Mesodermal cell (in vitro differentiated cells): ENCODE measurements around the gene FAM149A.

Source experiments
- H3K27ac ChIP-seq: 2 replicates; pipeline ENCODE4 v1.7.0; 2013; ENCODE audit warnings: mild to moderate bottlenecking, low read depth, low read length, moderate library complexity; ENCODE audit not compliant: severe bottlenecking
- H3K36me3 ChIP-seq: 2 replicates; pipeline ENCODE4 v1.7.1; 2013; ENCODE audit warnings: mild to moderate bottlenecking, low read length, moderate library complexity; ENCODE audit not compliant: control insufficient read depth, insufficient read depth
- H3K4me1 ChIP-seq: one replicate; pipeline ENCODE4 v1.7.1; 2013; ENCODE audit warnings: mild to moderate bottlenecking, low read length; ENCODE audit not compliant: insufficient read depth, control insufficient read depth, poor library complexity, severe bottlenecking
- H3K4me3 ChIP-seq: 2 replicates; pipeline ENCODE4 v1.7.0; 2013; ENCODE audit warnings: low read length, control low read depth, mild to moderate bottlenecking; ENCODE audit not compliant: insufficient read depth, poor library complexity, severe bottlenecking; ENCODE audit errors: extremely low read depth
- H3K9me3 ChIP-seq: 2 replicates; pipeline ENCODE4 v1.7.1; 2013; ENCODE audit warnings: mild to moderate bottlenecking, low read length, moderate library complexity; ENCODE audit not compliant: control insufficient read depth
- WGBS, 2 experiments: methylation state at CpG; one replicate each; pipeline ENCODE4 v1.1.5; 2013; ENCODE audit warnings: missing lambda C conversion rate in 2 of 2; ENCODE audit not compliant: insufficient coverage in 2 of 2; 5-methylcytosine and 5-hydroxymethylcytosine counted together

The FAM149A gene

DNA sequence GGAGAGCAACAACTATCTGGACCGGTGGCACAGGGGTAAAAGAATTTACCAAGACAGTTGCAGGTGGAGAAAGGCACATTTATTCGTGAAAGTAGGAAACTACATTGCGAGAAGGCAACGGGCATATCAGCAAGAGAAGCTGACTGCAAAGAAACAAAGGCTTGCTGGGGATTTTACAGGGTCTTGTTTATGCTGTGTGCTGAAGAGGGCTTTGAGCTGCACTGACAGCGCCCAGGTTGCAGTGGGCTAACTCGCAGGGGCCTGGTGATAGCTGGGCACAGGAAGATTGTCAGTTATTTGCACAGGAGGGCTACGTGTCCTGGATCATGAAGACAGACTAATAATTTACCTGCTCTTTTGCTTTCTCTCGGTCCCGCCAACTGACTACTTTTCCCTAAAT is 24.8 kb upstream of the FAM149A start:
- no peaks in the 10 kb centered on the region for H3K36me3 ChIP-seq
- no peak overlapping the region for H3K4me3 ChIP-seq
- 69 to 73% methylated on average over 7 to 9 of the region's 9 CpGs for WGBS, 2 experiments
- H3K4me1 ChIP-seq = no peaks in the 10 kb centered on the region
- no peaks in the 10 kb centered on the region for H3K9me3 ChIP-seq
- no peak overlapping the region for H3K27ac ChIP-seq

GRCh38 chr4:186081202-186081807 is 23.2 kb upstream of the FAM149A start:
- no peaks in the 10 kb centered on the region for H3K4me1 ChIP-seq
- 26 to 44% methylated on average over 6 to 13 of the region's 15 CpGs for WGBS, 2 experiments
- no peaks in the 10 kb centered on the region for H3K36me3 ChIP-seq
- no peak overlapping the region for H3K4me3 ChIP-seq
- no peaks in the 10 kb centered on the region for H3K9me3 ChIP-seq
- H3K27ac ChIP-seq = no peak overlapping the region

DNA sequence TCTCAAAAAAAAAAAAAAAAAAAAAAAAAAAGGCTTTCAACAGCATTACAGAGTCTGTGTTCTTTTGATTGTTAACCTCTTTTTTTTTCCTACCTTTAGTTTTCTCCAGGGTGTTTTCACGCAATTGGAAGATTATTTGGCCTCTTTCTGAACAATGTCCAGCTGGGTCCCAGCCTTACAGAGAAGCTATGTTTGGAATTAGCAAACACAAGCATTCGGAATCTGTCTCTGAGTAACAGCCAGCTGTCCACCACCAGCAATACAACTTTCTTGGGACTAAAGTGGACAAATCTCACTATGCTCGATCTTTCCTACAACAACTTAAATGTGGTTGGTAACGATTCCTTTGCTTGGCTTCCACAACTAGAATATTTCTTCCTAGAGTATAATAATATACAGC is 22.3 kb upstream of the FAM149A start:
- Histone ChIP-seq H3K4me1 (no peaks in the 10 kb centered on the region), H3K27ac (no peak overlapping the region), H3K4me3 (no peak overlapping the region), H3K9me3 (no peaks in the 10 kb centered on the region), H3K36me3 (no peaks in the 10 kb centered on the region)
- WGBS, 2 experiments = 84 to 100% methylated on average over 2 of the region's 4 CpGs

GRCh38 chr4:186088523-186088922 is 16.0 kb upstream of the FAM149A start:
- Histone ChIP-seq H3K27ac (no peak overlapping the region), H3K9me3 (no peaks in the 10 kb centered on the region), H3K4me1 (no peaks in the 10 kb centered on the region), H3K4me3 (no peak overlapping the region), H3K36me3 (no peaks in the 10 kb centered on the region)

DNA sequence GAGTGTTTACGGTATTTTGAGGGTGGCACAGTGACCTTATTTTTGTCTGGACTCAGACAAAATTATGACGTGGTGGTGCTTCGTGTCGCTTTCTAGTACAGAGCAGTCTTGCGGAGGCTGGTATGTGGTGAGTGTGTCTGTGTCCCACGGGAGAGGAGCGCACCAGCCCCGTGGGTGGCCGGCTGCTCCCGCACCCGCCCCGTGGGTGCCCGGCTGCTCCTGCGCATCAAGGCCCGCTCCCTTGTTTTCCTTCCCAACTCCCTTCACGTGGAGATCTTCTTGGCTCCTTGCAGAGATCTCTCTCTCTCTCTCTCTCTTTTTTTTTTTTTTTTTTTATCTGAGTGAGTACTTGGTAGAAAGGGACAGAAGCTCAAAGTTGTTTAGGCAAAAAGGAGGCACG is 12.2 kb upstream of the FAM149A start:
- 87 to 98% methylated on average over 6 to 13 of the region's 17 CpGs for WGBS, 2 experiments
- H3K36me3 ChIP-seq = no peaks in the 10 kb centered on the region
- H3K9me3 ChIP-seq = no peaks in the 10 kb centered on the region
- H3K4me1 ChIP-seq = no peaks in the 10 kb centered on the region
- no peak overlapping the region for H3K27ac ChIP-seq
- no peak overlapping the region for H3K4me3 ChIP-seq

DNA sequence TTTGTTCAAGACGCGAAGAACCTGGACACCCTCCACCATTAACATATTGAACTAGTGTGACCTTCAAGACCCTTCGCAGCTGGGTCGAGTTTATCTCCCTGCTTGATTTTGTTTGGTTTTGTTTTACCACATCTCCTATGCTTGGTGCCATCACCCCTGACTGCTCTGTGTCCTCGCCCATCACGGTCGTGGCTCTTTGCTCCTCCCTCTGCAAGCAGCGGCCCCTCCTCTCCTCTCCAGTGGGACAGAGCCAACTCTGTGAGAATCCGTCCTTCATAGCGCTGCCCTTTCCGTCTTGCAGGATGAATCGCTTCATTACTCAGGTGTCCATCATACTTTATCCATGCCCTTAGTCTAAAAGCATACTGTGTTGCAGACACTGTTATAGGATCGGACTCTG is 9.1 kb upstream of the FAM149A start:
- no peaks in the 10 kb centered on the region for H3K4me1 ChIP-seq
- H3K36me3 ChIP-seq = no peaks in the 10 kb centered on the region
- 77 to 85% methylated on average over 10 of the region's 13 CpGs for WGBS, 2 experiments
- no peak overlapping the region for H3K27ac ChIP-seq
- no peaks in the 10 kb centered on the region for H3K9me3 ChIP-seq
- H3K4me3 ChIP-seq = no peak overlapping the region

DNA sequence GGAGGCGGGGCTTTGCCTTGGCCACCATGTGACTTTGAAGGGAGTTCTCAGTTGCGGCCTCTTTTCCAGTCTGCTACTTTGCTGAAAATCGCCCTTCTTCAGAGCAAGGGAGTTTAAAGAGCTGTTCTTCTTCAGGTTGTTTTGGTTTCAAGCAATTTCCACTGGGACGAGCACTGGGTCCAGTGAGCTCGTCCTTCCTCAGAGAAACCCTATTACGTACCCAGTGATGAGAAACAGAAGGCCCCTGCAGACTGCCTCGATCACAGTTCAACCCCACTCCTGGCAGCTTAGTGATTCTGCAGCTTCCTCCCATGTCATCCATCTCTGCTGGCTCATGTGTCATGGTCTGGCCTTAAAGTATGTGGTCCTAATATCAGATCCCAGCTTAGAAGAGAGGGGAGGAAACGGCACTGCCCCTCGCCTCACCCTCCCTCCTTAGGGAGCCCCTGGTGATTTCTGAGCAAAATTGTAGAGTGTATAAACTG is 7.8 kb upstream of the FAM149A start:
- Histone ChIP-seq H3K4me1 (no peaks in the 10 kb centered on the region), H3K36me3 (no peaks in the 10 kb centered on the region), H3K4me3 (no peak overlapping the region), H3K27ac (no peak overlapping the region), H3K9me3 (no peaks in the 10 kb centered on the region)
- WGBS, 2 experiments = 74 to 88% methylated on average over 6 to 8 of the region's 9 CpGs

- 89 to 96% methylated on average over 3 to 4 of the region's 5 CpGs for WGBS, 2 experiments
These were observed 7.1 kb upstream of the FAM149A start for GRCh38 chr4:186097386-186097785.

GRCh38 chr4:186102931-186103330 is 1.6 kb upstream of the FAM149A start:
- Histone ChIP-seq H3K36me3 (no peaks in the 10 kb centered on the region), H3K4me1 (no peaks in the 10 kb centered on the region), H3K4me3 (no peak overlapping the region), H3K9me3 (no peaks in the 10 kb centered on the region), H3K27ac (no peak overlapping the region)
- WGBS, 2 experiments = 93 to 94% methylated on average over 11 to 12 of the region's 12 CpGs

More at GRCh38 chr4:186097386-186097785, 7.1 kb upstream of the FAM149A start:
- Histone ChIP-seq H3K9me3 (no peaks in the 10 kb centered on the region), H3K4me1 (no peaks in the 10 kb centered on the region), H3K4me3 (no peak overlapping the region), H3K27ac (no peak overlapping the region), H3K36me3 (no peaks in the 10 kb centered on the region)

GRCh38 chr4:186104890-186105646 is 564 bp downstream of the FAM149A start:
- peak overlapping the region; percentile 41 for H3K4me3 ChIP-seq
- WGBS, 2 experiments = 1% methylated on average over 64 to 75 of the region's 83 CpGs
- no peaks in the 10 kb centered on the region for H3K9me3 ChIP-seq
- H3K4me1 ChIP-seq = no peaks in the 10 kb centered on the region
- no peak overlapping the region for H3K27ac ChIP-seq
- no peaks in the 10 kb centered on the region for H3K36me3 ChIP-seq

- H3K27ac ChIP-seq = no peak overlapping the region
- H3K4me1 ChIP-seq = no peaks in the 10 kb centered on the region
- no peaks in the 10 kb centered on the region for H3K36me3 ChIP-seq
- H3K4me3 ChIP-seq = peak overlapping the region; percentile 41
- 20 to 24% methylated on average over 8 to 15 of the region's 17 CpGs for WGBS, 2 experiments
- H3K9me3 ChIP-seq = no peaks in the 10 kb centered on the region
These were observed 1.3 kb downstream of the FAM149A start for GRCh38 chr4:186105647-186106321.
